HG03135 (cell line): ENCODE results near the gene HSD17B14.
"Not testable (repeated sequence)": the region's sequence is repeated elsewhere in the genome, so short reads cannot be mapped to it uniquely, and the experiment has no call there.

ENCODE experiments used
- ATAC-seq: cut with Tn5 transposase; IDR thresholded peaks from one replicate; pipeline ENCODE4 v1.9.1; 2021; ENCODE audit warnings: mild to moderate bottlenecking, moderate library complexity; ENCODE audit not compliant: unreplicated experiment

HSD17B14 gene

GRCh38 chr19:48768171-48768753, 68.0 kb downstream of the HSD17B14 start:
- ATAC-seq = not testable (repeated sequence)

- not testable (repeated sequence) for ATAC-seq
These were observed 70.5 kb downstream of the HSD17B14 start for GRCh38 chr19:48765816-48766215.
